Neural cell (in vitro differentiated cells): ENCODE data around the gene TMEM87A. TPM values are rescaled to one million over a fixed set of nuclear protein-coding genes. Genes with fewer than 3 reads are reported as not detected.
"Not testable (repeated sequence)": the region's sequence is repeated elsewhere in the genome, so short reads cannot be mapped to it uniquely, and the experiment has no call there.

ENCODE experiments used
- H2AFZ ChIP-seq: fragments of 200-600, 300-800 bp; sonication (generic), shearing (Covaris generic); 2 replicates; pipeline ENCODE4 v1.6.0; 2014; ENCODE audit warnings: low read depth, mild to moderate bottlenecking, antibody characterized with exemption, low read length, moderate library complexity
- H3F3A ChIP-seq: fragments of 200-600 bp; shearing (Covaris generic); 2 replicates; pipeline ENCODE4 v1.6.1; 2016; ENCODE audit warnings: mild to moderate bottlenecking, moderate library complexity, mixed read lengths, antibody characterized with exemption, low read length; ENCODE audit not compliant: insufficient read depth, poor library complexity, severe bottlenecking
- H3K27ac ChIP-seq: fragments of 200-600, 300-800 bp; sonication (generic), shearing (Covaris generic); 2 replicates; pipeline ENCODE4 v1.5.1; 2014; ENCODE audit warnings: mild to moderate bottlenecking, low read length, moderate library complexity
- H3K27me3 ChIP-seq: fragments of 300-800, 200-600 bp; sonication (generic), shearing (Covaris generic); 2 replicates; pipeline ENCODE4 v1.6.0; 2014; ENCODE audit warnings: mild to moderate bottlenecking, low read depth, low read length, moderate library complexity; ENCODE audit not compliant: insufficient read depth
- H3K36me3 ChIP-seq: fragments of 300-800, 200-600 bp; sonication (generic), shearing (Covaris generic); 2 replicates; pipeline ENCODE4 v1.5.1; 2014; ENCODE audit warnings: mild to moderate bottlenecking, antibody characterized with exemption, low read length, moderate library complexity; ENCODE audit not compliant: insufficient read depth
- H3K4me2 ChIP-seq: fragments of 300-800, 200-600 bp; sonication (generic), shearing (Covaris generic); 2 replicates; pipeline ENCODE4 v1.6.0; 2014; ENCODE audit warnings: mild to moderate bottlenecking, low read length
- H3K4me3 ChIP-seq: fragments of 300-800, 200-600 bp; sonication (generic), shearing (Covaris generic); 2 replicates; pipeline ENCODE4 v1.5.1; 2014; ENCODE audit warnings: mild to moderate bottlenecking, low read length, moderate library complexity
- H3K79me2 ChIP-seq: fragments of 200-600 bp; shearing (Covaris generic); replicated peaks from 2 replicates; pipeline ENCODE4 v1.6.0; 2014; ENCODE audit warnings: mild to moderate bottlenecking, low read length, moderate library complexity; ENCODE audit not compliant: insufficient read depth
- H3K9ac ChIP-seq: fragments of 300-800, 200-600 bp; sonication (generic), shearing (Covaris generic); 2 replicates; pipeline ENCODE4 v1.6.1; 2016; ENCODE audit warnings: mild to moderate bottlenecking, low read length, mixed read lengths
- H3K9me2 ChIP-seq: fragments of 200-600 bp; shearing (Covaris generic); 2 replicates; pipeline ENCODE4 v1.6.1; 2016; ENCODE audit warnings: mild to moderate bottlenecking, low read length, mixed read lengths; ENCODE audit not compliant: insufficient read depth
- H3K9me3 ChIP-seq: fragments of 200-600, 300-800 bp; sonication (generic), shearing (Covaris generic); 2 replicates; pipeline ENCODE4 v1.6.1; 2016; ENCODE audit warnings: mild to moderate bottlenecking, mixed run types, low read length, moderate library complexity, mixed read lengths
- H4K20me1 ChIP-seq: fragments of 200-600 bp; shearing (Covaris generic); 2 replicates; pipeline ENCODE4 v1.6.1; 2016; ENCODE audit warnings: mild to moderate bottlenecking, mixed run types; ENCODE audit not compliant: insufficient read depth
- CTCF ChIP-seq: fragments of 450-650 bp; IDR thresholded peaks from 2 replicates; pipeline ENCODE4 v1.5.1; 2014; ENCODE audit warnings: antibody characterized with exemption, mild to moderate bottlenecking, moderate library complexity; ENCODE audit not compliant: poor library complexity, severe bottlenecking
- EP300 ChIP-seq: fragments of 450-650 bp; conservative IDR thresholded peaks from 2 replicates; pipeline ENCODE4 v1.6.1; 2014; ENCODE audit warnings: antibody characterized with exemption, mild to moderate bottlenecking, moderate library complexity; ENCODE audit not compliant: poor library complexity, severe bottlenecking
- EZH2 ChIP-seq: fragments of 200-600, 300-800 bp; shearing (Covaris generic), sonication (generic); IDR thresholded peaks from 2 replicates; pipeline ENCODE4 v1.6.1; 2014; ENCODE audit warnings: antibody characterized with exemption, low read length, borderline replicate concordance, mild to moderate bottlenecking; ENCODE audit not compliant: insufficient read depth, poor library complexity, severe bottlenecking
- MXI1 ChIP-seq: fragments of 450-650 bp; conservative IDR thresholded peaks from 2 replicates; pipeline ENCODE4 v1.6.1; 2014; ENCODE audit warnings: antibody characterized with exemption, mild to moderate bottlenecking; ENCODE audit not compliant: poor library complexity, severe bottlenecking
- POLR2AphosphoS5 ChIP-seq: IDR thresholded peaks from 2 replicates; pipeline ENCODE4 v1.6.1; 2012
- RAD21 ChIP-seq: fragments of 450-650 bp; conservative IDR thresholded peaks from 2 replicates; pipeline ENCODE4 v1.6.1; 2014; ENCODE audit warnings: antibody characterized with exemption, mild to moderate bottlenecking, moderate library complexity
- REST ChIP-seq: IDR thresholded peaks from 2 replicates; pipeline ENCODE4 v1.6.1; 2012; ENCODE audit warnings: borderline replicate concordance
- SMC3 ChIP-seq: fragments of 450-650 bp; conservative IDR thresholded peaks from 2 replicates; pipeline ENCODE4 v1.6.1; 2014; ENCODE audit warnings: antibody characterized with exemption, mild to moderate bottlenecking, moderate library complexity; ENCODE audit not compliant: poor library complexity
- TAF1 ChIP-seq: IDR thresholded peaks from 2 replicates; pipeline ENCODE4 v1.6.1; 2012; ENCODE audit warnings: low read depth
- polyA minus RNA-seq: library from RNA; depleted of rRNA, polyadenylated mRNA; stranded (reverse); fragments of >200 nt; gene quantifications from 2 replicates; pipeline ENCODE4 v1.2.3, GENCODE V29; 2014
- polyA plus RNA-seq: library from polyadenylated mRNA; depleted of rRNA; stranded (reverse); fragments of >200 nt; gene quantifications from 2 replicates; pipeline ENCODE4 v1.2.3, GENCODE V29; 2014

The TMEM87A gene
- polyA plus RNA-seq, result 50.4 and 53.3 TPM in 2 replicates
- polyA minus RNA-seq, result 76.8 and 87.4 TPM in 2 replicates

- peak within 1 kb of the TSS; percentile 96 for H2AFZ ChIP-seq
- H3K79me2 ChIP-seq, result peaks cover 37% of the 10 kb centered on the region
- peak within 1 kb of the TSS; percentile 84 for H3K4me3 ChIP-seq
- no peaks in the 10 kb centered on the region for H4K20me1 ChIP-seq
- H3K9me2 ChIP-seq, result no peaks in the 10 kb centered on the region
- H3K27ac ChIP-seq, result peak within 1 kb of the TSS; percentile 89
- no peaks in the 10 kb centered on the region for H3K27me3 ChIP-seq
- H3K4me2 ChIP-seq, result peak within 1 kb of the TSS; percentile 91
- no peaks in the 10 kb centered on the region for H3K9me3 ChIP-seq
- TF ChIP-seq TAF1 (peak; percentile 89), EZH2 (no peak), POLR2AphosphoS5 (peak; percentile 97), CTCF (no peak), REST (peak; percentile 81), RAD21 (peak; percentile 19), EP300 (peak; percentile 64), SMC3 (peak; percentile 20), MXI1 (peak; percentile 97)
- H3K9ac ChIP-seq, result peak within 1 kb of the TSS; percentile 86
- no peaks in the 10 kb centered on the region for H3F3A ChIP-seq
- H3K36me3 ChIP-seq, result no peaks in the 10 kb centered on the region
Observed at GRCh38 chr15:42272939-42273899, at the start of gene TMEM87A, which contains the start of gene GANC. Gene TMEM87A (minus strand): TSS chr15:42273433. CDS start chr15:42273398, 35 bp downstream. Gene GANC (plus strand): TSS chr15:42273201. CDS start chr15:42274482, 1,281 bp downstream.

- Histone ChIP-seq H3K27ac (no peak overlapping the region), H3K27me3 (no peaks in the 10 kb centered on the region), H3K4me2 (no peak overlapping the region), H3K79me2 (no peaks in the 10 kb centered on the region), H2AFZ (no peak overlapping the region), H3K9ac (no peak overlapping the region), H3K36me3 (no peaks in the 10 kb centered on the region), H4K20me1 (no peaks in the 10 kb centered on the region), H3K9me3 (no peaks in the 10 kb centered on the region), H3K4me3 (no peak overlapping the region), H3F3A (no peaks in the 10 kb centered on the region), H3K9me2 (no peaks in the 10 kb centered on the region)
- TF ChIP-seq EP300, result no peak
- TF ChIP-seq MXI1, result no peak
- TF ChIP-seq RAD21, result no peak
- TF ChIP-seq CTCF, result no peak
- no peak for TF ChIP-seq SMC3
- TF ChIP-seq TAF1, result no peak
- no peak for TF ChIP-seq POLR2AphosphoS5
- no peak for TF ChIP-seq EZH2
- TF ChIP-seq REST, result no peak
Observed at GRCh38 chr15:42319206-42319605, 46.0 kb upstream of the TMEM87A start.

DNA sequence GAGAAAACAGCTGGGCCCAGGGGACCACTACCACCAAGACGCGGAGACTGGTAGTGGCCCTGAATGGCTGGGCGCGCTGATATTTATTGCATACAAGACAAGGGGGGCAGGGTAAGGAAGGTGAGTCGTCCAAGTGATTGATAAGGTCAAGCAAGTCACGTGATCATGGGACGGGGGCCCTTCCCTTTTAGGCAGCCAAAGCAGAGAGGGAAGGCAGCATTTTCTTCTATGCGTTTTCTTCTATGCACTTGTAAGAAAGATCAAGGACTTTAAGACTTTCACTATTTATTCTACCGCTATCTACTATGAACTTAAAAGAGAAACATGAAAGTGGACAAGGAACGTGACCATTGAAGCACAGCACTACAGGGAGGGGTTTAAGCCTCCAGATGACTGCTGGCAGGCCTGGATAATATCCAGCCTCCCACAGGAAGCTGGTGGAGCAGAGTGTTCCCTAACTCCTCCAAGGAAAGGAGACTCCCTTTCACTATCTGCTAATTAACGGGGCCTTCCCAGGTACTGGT lies 43.1 kb upstream of the TMEM87A start:
- not testable (repeated sequence) for H3K9me3 ChIP-seq, H3K79me2 ChIP-seq, H4K20me1 ChIP-seq, H3K9ac ChIP-seq, H3K4me2 ChIP-seq, H3F3A ChIP-seq, H3K27me3 ChIP-seq, H3K36me3 ChIP-seq, H2AFZ ChIP-seq, H3K4me3 ChIP-seq, H3K9me2 ChIP-seq, H3K27ac ChIP-seq
